K562 (cell line): ENCODE data around the gene C20orf141. TPM values are rescaled to one million over a fixed set of nuclear protein-coding genes. Genes with fewer than 3 reads are reported as not detected.

Experiments
- CC2D1A ChIP-seq: fragments of 450-650 bp; IDR thresholded peaks from 2 replicates; pipeline ENCODE4 v1.6.1; 2017; ENCODE audit warnings: mild to moderate bottlenecking
- CCNT2 ChIP-seq: IDR thresholded peaks from 2 replicates; pipeline ENCODE4 v1.6.1; 2011; ENCODE audit warnings: borderline replicate concordance, low read depth, mild to moderate bottlenecking, moderate library complexity, mixed read lengths, low read length; ENCODE audit not compliant: insufficient read length; ENCODE audit errors: extremely low read depth
- CXXC5 ChIP-seq: fragments of 250-450 bp; sonication (Bioruptor Pico); IDR thresholded peaks from 2 replicates; pipeline ENCODE4 v1.8.0; 2022; ENCODE audit warnings: inconsistent platforms, mild to moderate bottlenecking, moderate library complexity
- EP300 ChIP-seq: IDR thresholded peaks from 2 replicates; pipeline ENCODE4 v1.6.1; 2012; ENCODE audit warnings: low read length, improper control_type of control experiment
- EZH2 ChIP-seq: IDR thresholded peaks from 2 replicates; pipeline ENCODE4 v1.6.1; 2012; ENCODE audit warnings: low read depth, mild to moderate bottlenecking, inconsistent platforms, low read length, borderline replicate concordance
- ID3 ChIP-seq, 2 experiments: fragments of 250-450 bp in 1 of 2; fragments of 450-650 bp in 1 of 2; sonication (Bioruptor Pico) in 1 of 2; IDR thresholded peaks; 2 replicates each; pipeline versions ENCODE4 v1.6.1 to v1.8.0; 2016 to 2021; ENCODE audit warnings: mild to moderate bottlenecking in 2 of 2, moderate library complexity in 2 of 2, missing compliant biosample characterization in 1 of 2, missing genetic modification characterization in 1 of 2
- MED1 ChIP-seq: sonication (generic); formaldehyde crosslinking; IDR thresholded peaks from 2 replicates; pipeline ENCODE4 v1.8.1; 2023; ENCODE audit warnings: missing genetic modification reagents, borderline replicate concordance
- MEIS2 ChIP-seq: fragments of 450-650 bp; IDR thresholded peaks from 2 replicates; pipeline ENCODE4 v1.6.1; 2014; ENCODE audit warnings: mild to moderate bottlenecking; ENCODE audit not compliant: partially characterized antibody
- MTA2 ChIP-seq: fragments of 450-650 bp; IDR thresholded peaks from 2 replicates; pipeline ENCODE4 v1.6.1; 2016; ENCODE audit warnings: low read depth
- PHB2 ChIP-seq: fragments of 450-650 bp; IDR thresholded peaks from 2 replicates; pipeline ENCODE4 v1.6.1; 2017; ENCODE audit warnings: low read depth
- PML ChIP-seq: IDR thresholded peaks from 2 replicates; pipeline ENCODE4 v1.6.1; 2012; ENCODE audit warnings: low read length, inconsistent platforms
- POLR2AphosphoS5 ChIP-seq: IDR thresholded peaks from 2 replicates; pipeline ENCODE4 v1.6.1; 2011; ENCODE audit warnings: mild to moderate bottlenecking, low read depth, low read length, moderate library complexity; ENCODE audit not compliant: control insufficient read depth, insufficient read depth
- SMAD4 ChIP-seq: fragments of 250-450 bp; sonication (Bioruptor Pico); conservative IDR thresholded peaks from 2 replicates; pipeline ENCODE4 v1.8.0; 2021; ENCODE audit warnings: inconsistent platforms, mild to moderate bottlenecking, moderate library complexity
- SOX6 ChIP-seq: fragments of 450-650 bp; IDR thresholded peaks from 2 replicates; pipeline ENCODE4 v1.6.1; 2014; ENCODE audit warnings: mild to moderate bottlenecking
- STAT5A ChIP-seq: IDR thresholded peaks from 2 replicates; pipeline ENCODE4 v1.6.1; 2012; ENCODE audit warnings: low read length, inconsistent platforms, borderline replicate concordance
- TAF15 ChIP-seq: fragments of 200-400 bp; formaldehyde crosslinking; IDR thresholded peaks from 2 replicates; pipeline ENCODE4 v1.6.1; 2017; ENCODE audit warnings: mild to moderate bottlenecking, low read depth, low read length, moderate library complexity
- TCF3 ChIP-seq: sonication (generic); formaldehyde crosslinking; IDR thresholded peaks from 2 replicates; pipeline ENCODE4 v1.4.0; 2020; ENCODE audit warnings: mild to moderate bottlenecking, missing genetic modification reagents
- TEAD4 ChIP-seq, 2 experiments: sonication (generic) in 1 of 2; formaldehyde crosslinking in 1 of 2; IDR thresholded peaks; 2 replicates each; pipeline versions ENCODE4 v1.6.1 to v1.8.0; 2012 to 2022; ENCODE audit warnings: borderline replicate concordance in 1 of 2, inconsistent platforms in 1 of 2, low read length in 1 of 2, mild to moderate bottlenecking in 1 of 2, missing genetic modification reagents in 1 of 2
- TFAP4 ChIP-seq: sonication (generic); formaldehyde crosslinking; IDR thresholded peaks from 2 replicates; pipeline ENCODE4 v1.8.0; 2022; ENCODE audit warnings: missing genetic modification reagents, mild to moderate bottlenecking, moderate library complexity, borderline replicate concordance
- ZBTB1 ChIP-seq: sonication (generic); formaldehyde crosslinking; IDR thresholded peaks from 2 replicates; pipeline ENCODE4 v1.8.1; 2023; ENCODE audit warnings: missing genetic modification reagents, low read depth, mild to moderate bottlenecking, borderline replicate concordance
- ZNF507 ChIP-seq: conservative IDR thresholded peaks from 2 replicates; pipeline ENCODE4 v1.6.1; 2017; ENCODE audit warnings: missing genetic modification characterization, missing compliant biosample characterization
- ZNF644 ChIP-seq: fragments of 200-800 bp; sonication (Bioruptor generic); IDR thresholded peaks from 2 replicates; pipeline ENCODE4 v1.6.1; 2016; ENCODE audit warnings: low read depth, missing genetic modification characterization, missing compliant biosample characterization
- polyA plus RNA-seq, 8 experiments: library from polyadenylated mRNA; depleted of rRNA in 4 of 8; stranded (reverse) in 5 of 8; unstranded in 3 of 8; fragments of >200 nt; fragmentation: Nextera tagmentation in 2 of 8; fragmentation: Illumina TruSeq in 1 of 8; extraction: Ambion mirVana in 2 of 8; extraction: Trizol in 1 of 8; gene quantifications; 2 replicates each; pipeline versions ENCODE4 v1.2.1 to v1.2.3, GENCODE V29; 2011 to 2014; ENCODE audit warnings: inconsistent platforms in 1 of 8, missing spikeins in 1 of 8
- total RNA-seq, 7 experiments: library from RNA; depleted of rRNA in 6 of 7; stranded (reverse); fragments of >200 nt in 6 of 7; fragmentation: Illumina TruSeq in 2 of 7; extraction: Trizol in 2 of 7; gene quantifications; 2 replicates each; pipeline versions ENCODE4 v1.2.1 to v1.2.3, GENCODE V29; 2011 to 2021; ENCODE audit warnings: low replicate concordance in 1 of 7
- TF ChIP-seq, protein P1 (sequence below), 2 experiments: fragments of 150-350 bp in 1 of 2; IDR thresholded peaks; 2 replicates each; pipeline ENCODE4 v1.6.1; 2012 to 2016; ENCODE audit warnings: low read depth in 2 of 2, low read length in 2 of 2, mild to moderate bottlenecking in 1 of 2, moderate library complexity in 1 of 2

The C20orf141 gene
- total and polyA plus RNA-seq, 9 of the 15 experiments (the other 6 are each of a cell fraction or from before 2014, with no cell fraction given) = not detected

- no peak for TF ChIP-seq CCNT2
- peak; percentile 71; the same call in 1 of the 2 replicates for TF ChIP-seq CC2D1A
- TF ChIP-seq STAT5A = peak; percentile 66
- TF ChIP-seq POLR2AphosphoS5 = peak; percentile 62
- no peak for TF ChIP-seq ZNF644
- no peak for TF ChIP-seq TAF15
- TF ChIP-seq SOX6 = peak; percentile 89
- peak; percentile 94 for TF ChIP-seq TEAD4 (IDR thresholded peaks at IDR 0.05; ENCODE audit: low read length)
- TF ChIP-seq TEAD4 (CRISPR knock-in tag; IDR thresholded peaks at IDR 0.05; ENCODE audit: borderline replicate concordance) = no peak
- TF ChIP-seq TFAP4 = peak; percentile 68; the same call in 1 of the 2 replicates
- peak; percentile 43; the same call in 1 of the 2 replicates for TF ChIP-seq CXXC5 (CRISPR knock-in tag)
- TF ChIP-seq ID3 (CRISPR knock-in tag; IDR thresholded peaks at IDR 0.05) = no peak
- TF ChIP-seq ID3 (tag; IDR thresholded peaks at IDR 0.05) = 0 out of 2 replicates have a peak, but pooled peaks have one; percentile 45
- TF ChIP-seq TCF3 = peak; percentile 94
- peak; percentile 84 for TF ChIP-seq PML
- TF ChIP-seq PHB2 = peak; percentile 59; the same call in 1 of the 2 replicates
- TF ChIP-seq MTA2 = peak; percentile 70
- TF ChIP-seq MEIS2 = no peak
- no peak for TF ChIP-seq MED1 (CRISPR knock-in tag)
- no peak for TF ChIP-seq ZNF507
- TF ChIP-seq, protein P1, sequence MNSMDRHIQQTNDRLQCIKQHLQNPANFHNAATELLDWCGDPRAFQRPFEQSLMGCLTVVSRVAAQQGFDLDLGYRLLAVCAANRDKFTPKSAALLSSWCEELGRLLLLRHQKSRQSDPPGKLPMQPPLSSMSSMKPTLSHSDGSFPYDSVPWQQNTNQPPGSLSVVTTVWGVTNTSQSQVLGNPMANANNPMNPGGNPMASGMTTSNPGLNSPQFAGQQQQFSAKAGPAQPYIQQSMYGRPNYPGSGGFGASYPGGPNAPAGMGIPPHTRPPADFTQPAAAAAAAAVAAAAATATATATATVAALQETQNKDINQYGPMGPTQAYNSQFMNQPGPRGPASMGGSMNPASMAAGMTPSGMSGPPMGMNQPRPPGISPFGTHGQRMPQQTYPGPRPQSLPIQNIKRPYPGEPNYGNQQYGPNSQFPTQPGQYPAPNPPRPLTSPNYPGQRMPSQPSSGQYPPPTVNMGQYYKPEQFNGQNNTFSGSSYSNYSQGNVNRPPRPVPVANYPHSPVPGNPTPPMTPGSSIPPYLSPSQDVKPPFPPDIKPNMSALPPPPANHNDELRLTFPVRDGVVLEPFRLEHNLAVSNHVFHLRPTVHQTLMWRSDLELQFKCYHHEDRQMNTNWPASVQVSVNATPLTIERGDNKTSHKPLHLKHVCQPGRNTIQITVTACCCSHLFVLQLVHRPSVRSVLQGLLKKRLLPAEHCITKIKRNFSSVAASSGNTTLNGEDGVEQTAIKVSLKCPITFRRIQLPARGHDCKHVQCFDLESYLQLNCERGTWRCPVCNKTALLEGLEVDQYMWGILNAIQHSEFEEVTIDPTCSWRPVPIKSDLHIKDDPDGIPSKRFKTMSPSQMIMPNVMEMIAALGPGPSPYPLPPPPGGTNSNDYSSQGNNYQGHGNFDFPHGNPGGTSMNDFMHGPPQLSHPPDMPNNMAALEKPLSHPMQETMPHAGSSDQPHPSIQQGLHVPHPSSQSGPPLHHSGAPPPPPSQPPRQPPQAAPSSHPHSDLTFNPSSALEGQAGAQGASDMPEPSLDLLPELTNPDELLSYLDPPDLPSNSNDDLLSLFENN (IDR thresholded peaks at IDR 0.05; ENCODE audit: low read depth in 2 of 2, low read length in 2 of 2) = peak in 1 of 2 experiments; percentile 39; a peak in 1 of 4 replicates
- TF ChIP-seq SMAD4 = peak; percentile 79
- no peak for TF ChIP-seq ZBTB1 (CRISPR knock-in tag)
- peak; percentile 63; the same call in 1 of the 2 replicates for TF ChIP-seq EP300
- TF ChIP-seq EZH2 = no peak
Observed at GRCh38 chr20:2800521-2801285, 14.1 kb upstream of the C20orf141 start, which contains the start of gene CPXM1 (continued).
